ENCODE data around the gene CTDSP1.

The CTDSP1 gene

DNA sequence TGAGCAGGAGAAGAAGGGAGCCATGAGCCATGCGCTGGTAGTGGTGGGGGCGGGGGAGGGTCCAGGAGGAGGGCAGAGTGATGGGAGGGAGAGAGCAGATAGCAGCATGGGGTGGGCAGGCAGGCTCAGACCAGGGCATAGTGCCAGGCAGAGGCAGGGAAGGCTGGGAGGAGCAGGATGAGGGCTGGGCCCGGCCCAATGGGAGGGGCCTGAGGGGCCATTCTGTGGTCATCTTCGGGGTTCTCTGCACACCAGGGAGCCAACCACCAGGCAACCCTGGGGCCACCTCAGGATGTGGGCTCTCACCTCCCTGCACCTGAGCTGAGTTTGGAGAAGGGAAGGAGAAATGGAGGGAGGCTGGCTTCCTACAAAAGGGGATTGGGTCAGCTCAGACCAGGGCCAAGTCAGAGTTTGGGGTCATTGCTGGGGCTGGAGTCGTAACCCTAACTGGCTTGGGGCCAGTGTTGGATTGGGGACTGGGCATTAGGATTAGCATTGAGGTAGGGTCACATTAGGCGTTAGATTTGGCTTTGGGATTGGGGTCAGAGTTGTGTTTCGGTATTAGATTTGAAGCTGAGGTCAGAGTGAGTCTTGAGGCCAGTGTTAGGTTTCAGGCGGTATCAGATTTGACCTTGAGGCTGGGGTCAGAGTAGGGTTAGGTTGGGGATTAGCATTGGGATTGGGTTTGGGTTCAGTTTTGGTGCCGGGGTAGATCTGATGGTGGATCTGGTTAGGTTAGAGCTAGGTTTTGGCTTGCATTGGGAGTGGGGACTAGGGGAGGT is 30.4 kb downstream of the CTDSP1 start:
- FAIRE-seq (no peak), DNase-seq (ENCODE audit: insufficient read length, low spot score) (no peak)
- TF ChIP-seq POLR2AphosphoS5 (IDR thresholded peaks at IDR 0.05; ENCODE audit: low read depth, low read length) (no peak), TAF1 (IDR thresholded peaks at IDR 0.05; ENCODE audit: low read depth, low read length) (no peak), POLR2A (IDR thresholded peaks at IDR 0.05; ENCODE audit: low read depth, low read length) (no peak), SPI1 (IDR thresholded peaks at IDR 0.05; ENCODE audit: low read depth, low read length) (no peak), POU2F2 (IDR thresholded peaks at IDR 0.05; ENCODE audit: low read depth, low read length) (no peak), PAX5 (IDR thresholded peaks at IDR 0.05; ENCODE audit: insufficient read depth, low read length, severe bottlenecking) (no peak)

DNA sequence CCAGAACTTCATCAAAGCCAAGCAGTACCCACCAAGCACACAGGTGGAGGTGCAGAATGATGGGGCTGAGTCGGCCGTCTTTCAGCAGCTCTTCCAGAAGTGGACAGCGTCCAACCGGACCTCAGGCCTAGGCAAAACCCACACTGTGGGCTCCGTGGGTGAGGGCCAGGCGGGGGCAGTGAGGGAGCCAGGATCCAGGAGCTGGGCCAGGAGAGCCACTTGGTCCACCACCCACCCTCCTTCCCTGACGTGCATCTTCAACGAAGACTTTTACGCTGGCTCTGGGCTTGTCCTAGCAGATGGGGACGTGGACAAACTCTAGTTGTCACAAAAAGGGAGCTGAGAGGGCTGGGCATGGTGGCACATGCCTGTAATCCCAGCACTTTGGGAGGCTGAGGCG is 31.1 kb downstream of the CTDSP1 start:
- no peak for FAIRE-seq
- no peak for DNase-seq (ENCODE audit: insufficient read length, low spot score)
- no peak for TF ChIP-seq POU2F2 (IDR thresholded peaks at IDR 0.05; ENCODE audit: low read depth, low read length)
- TF ChIP-seq PAX5 (IDR thresholded peaks at IDR 0.05; ENCODE audit: insufficient read depth, low read length, severe bottlenecking): no peak
- TF ChIP-seq SPI1 (IDR thresholded peaks at IDR 0.05; ENCODE audit: low read depth, low read length): no peak
- TF ChIP-seq POLR2AphosphoS5 (IDR thresholded peaks at IDR 0.05; ENCODE audit: low read depth, low read length): no peak
- TF ChIP-seq POLR2A (IDR thresholded peaks at IDR 0.05; ENCODE audit: low read depth, low read length): no peak
- TF ChIP-seq TAF1 (IDR thresholded peaks at IDR 0.05; ENCODE audit: low read depth, low read length): no peak

DNA sequence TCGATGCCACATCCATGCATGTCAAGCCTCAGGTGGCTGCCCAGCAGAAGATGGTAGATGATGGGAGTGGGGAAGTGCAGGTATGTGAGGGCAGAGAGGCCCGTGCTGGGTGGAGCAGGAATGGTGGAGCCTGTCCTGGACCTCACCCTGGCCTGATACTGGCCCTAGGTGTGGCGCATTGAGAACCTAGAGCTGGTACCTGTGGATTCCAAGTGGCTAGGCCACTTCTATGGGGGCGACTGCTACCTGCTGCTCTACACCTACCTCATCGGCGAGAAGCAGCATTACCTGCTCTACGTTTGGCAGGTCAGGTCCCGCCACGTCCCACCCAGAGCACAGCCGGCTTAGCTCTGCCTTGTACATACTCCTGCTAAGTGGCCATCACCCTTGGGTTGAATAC is 32.2 kb downstream of the CTDSP1 start:
- no peak for TF ChIP-seq SPI1 (IDR thresholded peaks at IDR 0.05; ENCODE audit: low read depth, low read length)
- TF ChIP-seq POU2F2 (IDR thresholded peaks at IDR 0.05; ENCODE audit: low read depth, low read length): no peak
- no peak for TF ChIP-seq POLR2AphosphoS5 (IDR thresholded peaks at IDR 0.05; ENCODE audit: low read depth, low read length)
- no peak for TF ChIP-seq POLR2A (IDR thresholded peaks at IDR 0.05; ENCODE audit: low read depth, low read length)
- no peak for TF ChIP-seq PAX5 (IDR thresholded peaks at IDR 0.05; ENCODE audit: insufficient read depth, low read length, severe bottlenecking)
- TF ChIP-seq TAF1 (IDR thresholded peaks at IDR 0.05; ENCODE audit: low read depth, low read length): no peak
- DNase-seq (ENCODE audit: insufficient read length, low spot score) (no peak), FAIRE-seq (no peak)

DNA sequence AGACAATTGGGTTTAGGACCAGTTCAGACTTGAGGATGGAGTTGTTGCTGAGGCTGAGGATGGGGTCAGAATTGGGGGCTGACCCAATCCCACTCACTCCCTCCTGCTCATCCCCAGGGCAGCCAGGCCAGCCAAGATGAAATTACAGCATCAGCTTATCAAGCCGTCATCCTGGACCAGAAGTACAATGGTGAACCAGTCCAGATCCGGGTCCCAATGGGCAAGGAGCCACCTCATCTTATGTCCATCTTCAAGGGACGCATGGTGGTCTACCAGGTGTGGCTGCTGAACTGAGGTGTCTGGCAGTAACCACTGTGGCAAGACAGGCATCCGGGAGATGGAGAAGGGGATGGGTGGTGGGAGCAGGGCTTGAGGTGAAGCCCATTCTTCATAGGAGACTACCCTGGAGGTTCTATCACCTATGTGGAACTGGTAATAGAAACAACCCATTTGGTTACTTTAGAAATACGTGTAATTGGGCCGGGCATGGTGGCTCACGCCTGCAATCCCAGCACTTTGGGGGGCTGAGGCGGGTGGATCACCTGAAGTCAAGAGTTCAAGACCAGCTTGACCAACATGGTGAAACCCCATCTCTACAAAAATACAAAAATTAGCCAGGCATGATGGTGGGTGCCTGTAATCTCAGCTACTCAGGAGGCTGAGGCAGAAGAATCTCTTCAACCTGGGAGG is 33.2 kb downstream of the CTDSP1 start:
- no peak for TF ChIP-seq SPI1 (IDR thresholded peaks at IDR 0.05; ENCODE audit: low read depth, low read length)
- TF ChIP-seq POLR2AphosphoS5 (IDR thresholded peaks at IDR 0.05; ENCODE audit: low read depth, low read length): no peak
- TF ChIP-seq POU2F2 (IDR thresholded peaks at IDR 0.05; ENCODE audit: low read depth, low read length): no peak
- no peak for TF ChIP-seq TAF1 (IDR thresholded peaks at IDR 0.05; ENCODE audit: low read depth, low read length)
- no peak for TF ChIP-seq POLR2A (IDR thresholded peaks at IDR 0.05; ENCODE audit: low read depth, low read length)
- no peak for TF ChIP-seq PAX5 (IDR thresholded peaks at IDR 0.05; ENCODE audit: insufficient read depth, low read length, severe bottlenecking)
- no peak for FAIRE-seq
- DNase-seq (ENCODE audit: insufficient read length, low spot score): no peak

DNA sequence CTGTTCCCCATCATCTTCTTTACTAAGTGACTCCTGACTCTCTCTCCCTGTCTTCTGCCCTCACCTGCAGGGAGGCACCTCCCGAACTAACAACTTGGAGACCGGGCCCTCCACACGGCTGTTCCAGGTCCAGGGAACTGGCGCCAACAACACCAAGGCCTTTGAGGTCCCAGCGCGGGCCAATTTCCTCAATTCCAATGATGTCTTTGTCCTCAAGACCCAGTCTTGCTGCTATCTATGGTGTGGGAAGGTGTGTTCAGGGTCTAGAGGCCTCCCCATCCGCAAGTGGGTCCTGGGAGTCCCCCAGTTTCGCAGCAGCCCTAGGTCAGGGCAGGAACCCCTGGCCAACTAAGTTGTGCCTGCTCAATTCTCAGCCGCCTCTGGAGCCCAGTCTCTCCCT is 34.8 kb downstream of the CTDSP1 start:
- DNase-seq (ENCODE audit: insufficient read length, low spot score) (no peak), FAIRE-seq (no peak)
- TF ChIP-seq PAX5 (IDR thresholded peaks at IDR 0.05; ENCODE audit: insufficient read depth, low read length, severe bottlenecking) (no peak), POU2F2 (IDR thresholded peaks at IDR 0.05; ENCODE audit: low read depth, low read length) (no peak), POLR2A (IDR thresholded peaks at IDR 0.05; ENCODE audit: low read depth, low read length) (no peak), POLR2AphosphoS5 (IDR thresholded peaks at IDR 0.05; ENCODE audit: low read depth, low read length) (no peak), TAF1 (IDR thresholded peaks at IDR 0.05; ENCODE audit: low read depth, low read length) (no peak), SPI1 (IDR thresholded peaks at IDR 0.05; ENCODE audit: low read depth, low read length) (no peak)

DNA sequence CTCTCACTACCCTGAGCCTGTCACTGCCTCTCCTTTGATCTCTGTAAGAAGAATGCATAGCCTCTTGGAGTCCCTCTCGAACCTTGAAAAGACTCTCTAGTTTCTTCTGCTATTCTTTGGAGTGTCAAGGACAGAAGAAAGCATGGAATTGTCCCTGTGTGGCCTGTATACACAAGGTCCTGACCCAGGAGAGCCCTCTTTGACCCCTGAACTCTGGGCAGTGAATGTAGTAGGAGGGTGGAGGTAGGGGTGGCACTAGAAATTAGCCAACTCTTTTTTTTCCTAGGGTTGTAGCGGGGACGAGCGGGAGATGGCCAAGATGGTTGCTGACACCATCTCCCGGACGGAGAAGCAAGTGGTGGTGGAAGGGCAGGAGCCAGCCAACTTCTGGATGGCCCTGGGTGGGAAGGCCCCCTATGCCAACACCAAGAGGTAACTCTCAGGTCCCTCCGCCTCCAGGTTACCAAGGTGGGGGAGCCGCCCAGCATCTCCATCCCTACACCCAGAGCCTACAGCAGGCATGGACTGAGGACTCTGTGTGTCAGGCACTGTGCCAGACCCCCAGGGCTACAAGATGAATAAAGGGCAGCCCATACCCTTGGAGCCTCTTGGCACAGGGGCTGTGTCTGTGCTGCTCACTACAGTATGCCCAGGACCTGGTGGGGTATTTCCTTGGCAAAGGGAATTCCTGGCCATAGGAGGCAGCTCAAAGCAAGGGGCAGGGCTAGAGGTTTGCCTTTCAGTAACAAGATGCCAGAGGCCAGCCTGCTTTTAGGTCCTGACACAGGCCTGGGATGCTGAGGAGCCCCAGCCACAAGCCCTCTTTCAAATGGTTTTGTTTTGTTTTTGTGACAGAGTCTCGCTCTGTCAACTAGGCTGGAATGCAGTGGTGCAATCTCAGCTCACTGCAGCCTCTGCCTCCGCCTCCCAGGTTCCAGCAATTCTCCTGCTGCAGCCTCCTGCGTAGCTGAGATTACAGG is 35.6 kb downstream of the CTDSP1 start:
- no peak for TF ChIP-seq TAF1 (IDR thresholded peaks at IDR 0.05; ENCODE audit: low read depth, low read length)
- TF ChIP-seq SPI1 (IDR thresholded peaks at IDR 0.05; ENCODE audit: low read depth, low read length): no peak
- DNase-seq (ENCODE audit: insufficient read length, low spot score) (no peak), FAIRE-seq (no peak)

DNA sequence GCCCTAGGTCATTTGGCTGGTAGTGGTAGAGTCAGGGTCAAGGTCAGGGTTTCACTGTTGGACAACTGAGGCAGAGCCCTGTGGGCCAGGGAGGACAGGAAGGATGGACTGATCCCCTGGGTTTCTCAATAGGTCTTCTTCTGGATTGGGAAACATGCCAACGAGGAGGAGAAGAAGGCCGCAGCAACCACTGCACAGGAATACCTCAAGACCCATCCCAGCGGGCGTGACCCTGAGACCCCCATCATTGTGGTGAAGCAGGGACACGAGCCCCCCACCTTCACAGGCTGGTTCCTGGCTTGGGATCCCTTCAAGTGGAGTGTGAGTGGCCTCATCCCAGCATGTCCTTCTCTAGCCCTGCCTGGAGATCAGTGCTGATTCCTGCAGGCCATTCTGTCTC is 37.3 kb downstream of the CTDSP1 start:
- no peak for FAIRE-seq
- TF ChIP-seq TAF1 (IDR thresholded peaks at IDR 0.05; ENCODE audit: low read depth, low read length): no peak
- no peak for TF ChIP-seq POLR2A (IDR thresholded peaks at IDR 0.05; ENCODE audit: low read depth, low read length)
- TF ChIP-seq SPI1 (IDR thresholded peaks at IDR 0.05; ENCODE audit: low read depth, low read length): no peak
- TF ChIP-seq POLR2AphosphoS5 (IDR thresholded peaks at IDR 0.05; ENCODE audit: low read depth, low read length): no peak
- no peak for TF ChIP-seq PAX5 (IDR thresholded peaks at IDR 0.05; ENCODE audit: insufficient read depth, low read length, severe bottlenecking)
- no peak for TF ChIP-seq POU2F2 (IDR thresholded peaks at IDR 0.05; ENCODE audit: low read depth, low read length)
- no peak for DNase-seq (ENCODE audit: insufficient read length, low spot score)

DNA sequence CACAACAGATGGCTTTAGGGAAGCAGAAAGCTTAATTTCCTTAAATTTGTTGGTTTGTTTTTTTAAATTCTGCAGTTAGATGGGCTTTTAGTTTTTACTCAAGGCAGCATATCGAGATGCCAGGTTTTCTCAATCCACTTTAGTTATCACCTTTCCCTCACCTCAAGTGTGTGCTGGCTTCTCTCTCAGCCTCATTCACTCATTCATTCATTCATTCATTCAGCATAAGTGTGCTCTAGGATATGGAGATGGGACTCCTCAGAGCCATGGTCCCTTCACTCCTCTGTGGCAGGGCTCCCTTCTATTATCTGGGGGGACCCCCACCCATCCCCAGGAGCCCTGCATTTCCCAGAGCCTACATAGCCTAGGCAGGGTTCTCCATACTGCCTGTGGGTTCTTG is 38.3 kb downstream of the CTDSP1 start:
- TF ChIP-seq POLR2A (IDR thresholded peaks at IDR 0.05; ENCODE audit: low read depth, low read length) (no peak), PAX5 (IDR thresholded peaks at IDR 0.05; ENCODE audit: insufficient read depth, low read length, severe bottlenecking) (no peak), POU2F2 (IDR thresholded peaks at IDR 0.05; ENCODE audit: low read depth, low read length) (no peak)
- FAIRE-seq (no peak), DNase-seq (ENCODE audit: insufficient read length, low spot score) (no peak)

DNA sequence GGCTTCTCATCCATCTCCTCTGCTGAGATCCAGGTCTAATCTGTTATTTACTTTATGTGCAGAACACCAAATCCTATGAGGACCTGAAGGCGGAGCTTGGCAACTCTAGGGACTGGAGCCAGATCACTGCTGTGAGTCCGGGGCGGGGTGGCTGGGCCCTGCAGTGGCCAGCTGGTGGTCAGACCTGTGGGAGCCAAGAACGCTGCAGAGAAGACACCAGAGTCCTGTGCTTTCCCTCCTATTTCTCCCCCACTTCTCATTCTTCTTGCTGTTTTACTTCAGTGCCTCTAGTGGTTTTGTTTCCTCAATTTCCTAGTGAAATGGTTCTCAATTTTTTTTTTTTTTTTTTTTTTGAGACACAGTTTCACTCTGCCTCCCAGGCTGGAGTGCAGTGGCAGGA is 38.9 kb downstream of the CTDSP1 start:
- no peak for DNase-seq (ENCODE audit: insufficient read length, low spot score)
- FAIRE-seq: no peak
- TF ChIP-seq POU2F2 (IDR thresholded peaks at IDR 0.05; ENCODE audit: low read depth, low read length) (no peak), POLR2AphosphoS5 (IDR thresholded peaks at IDR 0.05; ENCODE audit: low read depth, low read length) (no peak), POLR2A (IDR thresholded peaks at IDR 0.05; ENCODE audit: low read depth, low read length) (no peak), TAF1 (IDR thresholded peaks at IDR 0.05; ENCODE audit: low read depth, low read length) (no peak), PAX5 (IDR thresholded peaks at IDR 0.05; ENCODE audit: insufficient read depth, low read length, severe bottlenecking) (no peak), SPI1 (IDR thresholded peaks at IDR 0.05; ENCODE audit: low read depth, low read length) (no peak)
